ENCODE data around the gene CBARP.
A peak's percentile ranks its signal among the peaks of the same experiment; 100 is the strongest.

CBARP gene

DNA sequence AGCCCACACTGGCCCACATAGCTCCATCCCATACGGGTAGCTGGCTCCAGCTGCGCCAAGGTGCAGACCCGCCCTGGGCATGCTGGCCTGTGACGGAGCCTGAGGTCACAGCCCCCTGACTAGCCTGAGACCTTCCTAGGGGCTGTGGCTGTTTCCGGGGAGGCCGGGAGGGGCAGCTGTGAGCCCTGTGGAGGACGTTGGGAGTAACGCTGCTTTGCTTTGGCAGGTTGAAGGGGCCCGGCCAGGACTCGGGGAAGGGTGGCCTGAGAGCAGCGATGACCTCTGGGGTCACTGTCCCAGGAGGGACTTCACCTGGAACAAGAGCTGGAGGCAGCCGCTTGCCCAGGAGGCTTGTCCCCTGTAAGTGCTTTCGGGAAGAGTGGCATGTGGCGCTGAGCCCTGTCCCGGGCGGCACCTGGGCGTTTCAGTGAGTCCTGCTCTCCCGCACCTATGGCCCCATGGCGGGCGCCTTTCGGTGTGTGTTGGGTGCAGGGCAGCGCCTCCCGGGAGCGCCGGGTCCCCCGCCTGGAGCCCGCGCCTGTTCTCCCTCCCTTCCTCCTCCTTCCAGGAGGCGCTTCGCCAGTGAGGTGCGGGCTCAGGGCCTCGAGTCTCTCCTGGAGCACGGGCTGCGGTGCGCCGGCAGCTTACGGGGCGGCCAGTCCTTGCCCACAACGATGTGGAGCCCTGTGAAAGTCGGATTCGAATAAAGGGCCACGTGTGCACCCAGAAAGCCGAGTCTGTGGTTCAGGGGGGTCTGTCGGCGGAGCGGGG lies 36.5 kb upstream of the CBARP start:
- Histone ChIP-seq H3K36me3 (replicated peaks; ENCODE audit: low read depth, low read length) (peaks cover 58% of the 10 kb centered on the region), H2AFZ (ENCODE audit: low read depth, low read length) (no peak overlapping the region), H3K9ac (ENCODE audit: low read length) (no peak overlapping the region), H3K4me2 (ENCODE audit: low read length) (peak overlapping the region; percentile 63), H3K9me3 (ENCODE audit: insufficient read depth, low read length) (no peaks in the 10 kb centered on the region), H3K4me1 (ENCODE audit: low read length) (peaks cover 27% of the 10 kb centered on the region), H3K27me3 (ENCODE audit: low read depth, low read length) (no peaks in the 10 kb centered on the region), H3K4me3 (ENCODE audit: low read length) (peak overlapping the region; percentile 82; the same call in 1 of the 2 replicates), H3K27ac (ENCODE audit: low read length) (0 out of 2 replicates have a peak overlapping the region, but pooled peaks have one; percentile 91), H4K20me1 (ENCODE audit: insufficient read depth, low read length) (peaks cover 16% of the 10 kb centered on the region), H3K79me2 (ENCODE audit: low read length) (peaks cover 68% of the 10 kb centered on the region)
- TF ChIP-seq EZH2phosphoT487 (IDR thresholded peaks at IDR 0.05; ENCODE audit: low read depth): no peak
- TF ChIP-seq, protein P1, sequence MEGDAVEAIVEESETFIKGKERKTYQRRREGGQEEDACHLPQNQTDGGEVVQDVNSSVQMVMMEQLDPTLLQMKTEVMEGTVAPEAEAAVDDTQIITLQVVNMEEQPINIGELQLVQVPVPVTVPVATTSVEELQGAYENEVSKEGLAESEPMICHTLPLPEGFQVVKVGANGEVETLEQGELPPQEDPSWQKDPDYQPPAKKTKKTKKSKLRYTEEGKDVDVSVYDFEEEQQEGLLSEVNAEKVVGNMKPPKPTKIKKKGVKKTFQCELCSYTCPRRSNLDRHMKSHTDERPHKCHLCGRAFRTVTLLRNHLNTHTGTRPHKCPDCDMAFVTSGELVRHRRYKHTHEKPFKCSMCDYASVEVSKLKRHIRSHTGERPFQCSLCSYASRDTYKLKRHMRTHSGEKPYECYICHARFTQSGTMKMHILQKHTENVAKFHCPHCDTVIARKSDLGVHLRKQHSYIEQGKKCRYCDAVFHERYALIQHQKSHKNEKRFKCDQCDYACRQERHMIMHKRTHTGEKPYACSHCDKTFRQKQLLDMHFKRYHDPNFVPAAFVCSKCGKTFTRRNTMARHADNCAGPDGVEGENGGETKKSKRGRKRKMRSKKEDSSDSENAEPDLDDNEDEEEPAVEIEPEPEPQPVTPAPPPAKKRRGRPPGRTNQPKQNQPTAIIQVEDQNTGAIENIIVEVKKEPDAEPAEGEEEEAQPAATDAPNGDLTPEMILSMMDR (IDR thresholded peaks at IDR 0.05; ENCODE audit: low read depth, low read length): no peak

DNA sequence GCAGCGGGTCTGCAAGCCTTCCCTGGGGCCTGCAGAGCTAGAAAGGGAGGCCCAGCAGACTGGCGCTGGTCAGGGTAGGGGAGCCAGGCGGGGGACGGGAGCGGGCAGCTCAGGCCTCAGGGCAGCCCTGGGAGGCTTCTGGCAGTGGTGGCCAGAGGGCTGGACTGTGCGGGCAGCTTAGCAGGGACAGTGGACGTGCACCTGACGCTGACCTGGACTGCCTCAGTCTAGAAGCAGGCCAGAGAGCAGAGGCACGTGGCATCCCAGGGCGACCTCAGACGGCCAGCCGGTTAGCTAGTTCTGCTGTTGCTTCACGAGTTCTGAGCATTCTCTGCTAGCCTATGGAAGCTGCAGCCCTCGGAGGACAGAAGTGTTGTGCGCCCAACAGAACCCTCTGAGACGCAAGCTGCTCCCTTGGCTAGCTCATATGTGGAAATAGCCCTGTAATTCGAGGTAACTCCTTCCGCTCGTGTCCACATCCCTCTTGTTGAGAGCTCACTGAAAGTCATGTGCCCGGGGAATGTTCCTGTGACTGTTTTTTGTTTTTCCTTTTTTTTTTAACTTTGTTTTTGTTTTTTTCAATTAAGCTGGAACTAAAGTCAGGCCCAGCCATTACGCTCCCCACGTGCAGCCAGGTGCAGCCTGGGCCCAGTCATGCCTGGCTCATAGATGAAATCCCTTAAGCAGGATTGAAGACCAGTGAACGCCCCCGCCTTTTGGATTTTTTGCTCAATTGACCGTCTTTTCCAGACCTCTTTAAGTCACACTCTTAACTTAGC lies 35.6 kb upstream of the CBARP start:
- Histone ChIP-seq H3K4me3 (ENCODE audit: low read length) (no peak overlapping the region), H3K79me2 (ENCODE audit: low read length) (peaks cover 69% of the 10 kb centered on the region)

DNA sequence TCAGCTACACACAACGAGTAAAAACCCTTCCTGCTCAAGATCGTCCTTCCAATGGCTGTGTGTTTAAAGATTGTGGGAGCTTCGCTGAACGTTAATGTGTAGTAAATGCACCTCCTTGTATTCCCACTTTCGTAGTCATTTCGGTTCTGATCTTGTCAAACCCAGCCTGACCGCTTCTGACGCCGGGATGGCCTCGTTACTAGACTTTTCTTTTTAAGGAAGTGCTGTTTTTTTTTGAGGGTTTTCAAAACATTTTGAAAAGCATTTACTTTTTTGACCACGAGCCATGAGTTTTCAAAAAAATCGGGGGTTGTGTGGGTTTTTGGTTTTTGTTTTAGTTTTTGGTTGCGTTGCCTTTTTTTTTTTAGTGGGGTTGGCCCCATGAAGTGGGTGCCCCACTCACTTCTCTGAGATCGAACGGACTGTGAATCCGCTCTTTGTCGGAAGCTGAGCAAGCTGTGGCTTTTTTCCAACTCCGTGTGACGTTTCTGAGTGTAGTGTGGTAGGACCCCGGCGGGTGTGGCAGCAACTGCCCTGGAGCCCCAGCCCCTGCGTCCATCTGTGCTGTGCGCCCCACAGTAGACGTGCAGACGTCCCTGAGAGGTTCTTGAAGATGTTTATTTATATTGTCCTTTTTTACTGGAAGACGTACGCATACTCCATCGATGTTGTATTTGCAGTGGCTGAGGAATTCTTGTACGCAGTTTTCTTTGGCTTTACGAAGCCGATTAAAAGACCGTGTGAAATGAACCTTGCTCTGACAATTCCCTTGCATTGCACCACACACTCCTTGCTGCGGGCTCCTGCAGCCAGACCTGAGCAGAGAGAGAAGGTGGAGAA lies 34.8 kb upstream of the CBARP start:
- TF ChIP-seq, protein P1 (IDR thresholded peaks at IDR 0.05; ENCODE audit: low read depth, low read length): no peak
- no peak for TF ChIP-seq EZH2phosphoT487 (IDR thresholded peaks at IDR 0.05; ENCODE audit: low read depth)
- Histone ChIP-seq H3K27ac (ENCODE audit: low read length) (no peak overlapping the region), H3K36me3 (replicated peaks; ENCODE audit: low read depth, low read length) (peaks cover 54% of the 10 kb centered on the region), H3K79me2 (ENCODE audit: low read length) (peaks cover 69% of the 10 kb centered on the region), H3K9me3 (ENCODE audit: insufficient read depth, low read length) (no peaks in the 10 kb centered on the region), H2AFZ (ENCODE audit: low read depth, low read length) (no peak overlapping the region), H3K4me1 (ENCODE audit: low read length) (peaks cover 37% of the 10 kb centered on the region), H3K4me2 (ENCODE audit: low read length) (no peak overlapping the region), H3K4me3 (ENCODE audit: low read length) (no peak overlapping the region), H3K9ac (ENCODE audit: low read length) (no peak overlapping the region), H3K27me3 (ENCODE audit: low read depth, low read length) (peaks cover 4% of the 10 kb centered on the region; the same call in 1 of the 2 replicates), H4K20me1 (ENCODE audit: insufficient read depth, low read length) (peaks cover 16% of the 10 kb centered on the region)

More for the DNA sequence above, 35.6 kb upstream of the CBARP start:
- no peak overlapping the region for H3K9ac ChIP-seq (ENCODE audit: low read length)
- peaks cover 32% of the 10 kb centered on the region for H3K4me1 ChIP-seq (ENCODE audit: low read length)
- peaks cover 16% of the 10 kb centered on the region for H4K20me1 ChIP-seq (ENCODE audit: insufficient read depth, low read length)
- H3K27ac ChIP-seq (ENCODE audit: low read length): no peak overlapping the region
- H3K9me3 ChIP-seq (ENCODE audit: insufficient read depth, low read length): no peaks in the 10 kb centered on the region
- no peak overlapping the region for H2AFZ ChIP-seq (ENCODE audit: low read depth, low read length)
- no peak for TF ChIP-seq EZH2phosphoT487 (IDR thresholded peaks at IDR 0.05; ENCODE audit: low read depth)
- TF ChIP-seq, protein P1 (IDR thresholded peaks at IDR 0.05; ENCODE audit: low read depth, low read length): no peak
- H3K36me3 ChIP-seq (replicated peaks; ENCODE audit: low read depth, low read length): peaks cover 54% of the 10 kb centered on the region
- no peak overlapping the region for H3K4me2 ChIP-seq (ENCODE audit: low read length)
- H3K27me3 ChIP-seq (ENCODE audit: low read depth, low read length): no peaks in the 10 kb centered on the region
